NCI-H1694 treated with DMSO at 0.1 percent for 48 hours (cell line): ENCODE results near the gene EHD1.
"Not testable (repeated sequence)": the region's sequence is repeated elsewhere in the genome, so short reads cannot be mapped to it uniquely, and the experiment has no call there.

Experiments used
- DNase-seq: peaks from one replicate; lab custom pipeline; 2025; lab: John Stamatoyannopoulos, UW

Gene EHD1

DNA sequence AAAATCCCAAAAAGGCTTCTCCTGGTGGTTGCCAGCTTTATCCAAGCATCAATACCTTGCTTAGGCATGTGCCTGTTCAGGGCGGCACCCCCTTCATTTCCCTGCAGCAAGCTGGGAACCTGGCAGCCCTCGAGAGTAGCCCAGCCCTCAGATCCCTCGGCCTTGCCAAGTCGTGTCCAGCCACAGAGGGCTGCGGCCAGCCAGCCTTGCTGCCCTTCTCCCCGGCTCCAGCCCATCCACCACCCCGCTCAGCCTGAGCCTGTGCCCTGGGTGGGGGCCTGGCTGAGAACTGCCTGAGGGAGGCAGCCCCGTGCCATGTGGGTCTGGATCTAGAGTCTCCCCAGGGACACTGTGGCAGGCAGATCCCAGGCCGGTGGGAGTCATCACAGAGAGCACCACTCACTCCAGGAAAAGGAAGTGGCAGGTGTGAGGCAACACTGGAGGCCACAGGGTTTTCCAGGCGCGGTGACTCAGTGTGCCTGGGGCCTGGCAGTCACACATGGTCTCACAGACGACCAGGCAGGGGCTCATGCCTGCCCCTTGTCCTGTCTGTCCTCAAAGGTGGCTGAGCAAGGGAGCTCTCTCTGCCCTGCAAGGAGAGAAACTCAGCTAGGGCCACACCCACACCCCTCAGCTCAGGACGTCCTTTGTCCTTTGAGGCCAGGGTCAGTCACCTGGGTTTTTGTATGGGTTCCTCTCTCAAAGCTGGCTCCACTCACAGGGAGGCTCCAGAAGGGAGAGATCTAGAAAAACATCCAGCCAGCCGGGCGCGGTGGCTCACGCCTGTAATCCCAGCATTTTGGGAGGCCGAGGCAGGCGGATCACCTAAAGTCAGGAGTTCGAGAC, 21.8 kb downstream of the EHD1 start:
- no peak for DNase-seq

DNA sequence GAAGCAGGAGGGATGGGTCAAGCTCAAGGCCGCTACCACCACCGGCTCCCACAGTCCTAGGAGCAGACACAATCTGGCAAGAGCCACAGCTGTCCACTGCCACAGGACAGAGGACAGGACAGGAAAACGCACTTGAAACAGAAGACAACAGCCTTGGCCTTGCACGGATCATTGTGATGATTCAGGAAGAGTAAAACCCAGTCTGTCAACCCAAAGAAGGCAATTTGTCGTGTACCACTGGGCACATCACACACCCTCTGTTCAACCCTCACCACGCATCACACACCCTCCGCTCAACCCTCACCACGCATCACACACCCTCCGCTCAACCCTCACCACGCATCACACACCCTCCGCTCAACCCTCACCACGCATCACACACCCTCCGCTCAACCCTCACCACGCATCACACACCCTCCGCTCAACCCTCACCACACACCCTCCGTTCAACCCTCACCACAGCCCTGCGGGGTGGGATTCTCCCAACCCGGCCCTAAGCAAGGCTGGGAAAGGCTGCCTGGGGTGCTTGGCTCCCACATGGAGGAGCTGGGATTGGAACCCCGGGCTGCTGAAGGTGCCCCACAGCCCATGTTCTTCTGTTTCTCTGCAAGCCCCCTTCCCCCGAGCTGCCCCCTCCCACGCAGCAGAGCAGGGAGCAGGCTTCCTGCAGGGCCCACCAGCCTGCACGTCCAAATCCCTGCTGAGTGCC, 22.7 kb downstream of the EHD1 start:
- no peak for DNase-seq

DNA sequence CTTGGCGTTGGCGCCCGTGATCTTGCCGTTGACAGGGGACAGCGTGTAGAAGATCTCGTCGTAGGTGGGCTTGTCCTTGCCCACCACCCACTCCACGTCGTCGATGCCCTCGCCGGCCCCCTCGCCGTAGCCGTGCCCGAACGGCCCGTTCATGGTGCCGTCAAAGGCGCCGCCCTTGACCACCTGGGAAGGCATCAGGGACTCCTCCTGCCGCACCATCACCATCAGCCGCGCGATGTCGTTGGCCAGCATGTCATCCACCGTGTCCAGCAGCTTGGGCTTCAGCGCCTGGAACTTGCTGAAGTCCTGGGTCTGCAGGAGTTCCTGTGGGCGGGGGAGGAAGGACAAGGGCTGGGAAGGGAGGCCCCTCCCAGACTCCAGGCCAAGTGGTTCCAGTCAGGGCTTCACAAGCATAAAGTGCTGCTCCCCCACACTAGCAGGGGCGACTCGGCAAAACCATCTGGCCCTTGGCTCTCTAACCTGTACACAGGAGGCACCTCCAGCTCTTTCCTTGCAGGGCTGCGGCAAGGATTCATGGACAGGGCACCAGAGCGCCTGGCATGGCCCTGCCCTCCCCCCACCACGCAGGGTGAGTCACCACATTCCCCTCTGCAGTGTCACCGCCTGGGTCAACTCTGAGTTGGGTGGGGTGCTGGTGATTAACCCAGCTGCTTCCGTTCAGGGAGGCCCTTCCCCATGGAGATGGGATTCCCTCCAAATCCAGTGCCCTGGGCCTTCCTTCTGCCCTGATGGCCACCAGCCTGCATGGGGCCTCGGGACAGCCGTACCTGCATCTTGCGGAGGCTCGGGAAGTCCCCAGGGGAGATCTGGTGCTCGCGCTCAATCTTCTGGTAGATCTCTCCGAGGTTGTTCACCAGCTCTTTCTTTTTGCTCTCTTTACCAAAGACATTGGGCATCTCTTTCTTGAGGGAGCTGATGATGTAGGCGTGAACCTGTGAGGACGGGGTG, 23.6 kb downstream of the EHD1 start:
- DNase-seq: no peak

DNA sequence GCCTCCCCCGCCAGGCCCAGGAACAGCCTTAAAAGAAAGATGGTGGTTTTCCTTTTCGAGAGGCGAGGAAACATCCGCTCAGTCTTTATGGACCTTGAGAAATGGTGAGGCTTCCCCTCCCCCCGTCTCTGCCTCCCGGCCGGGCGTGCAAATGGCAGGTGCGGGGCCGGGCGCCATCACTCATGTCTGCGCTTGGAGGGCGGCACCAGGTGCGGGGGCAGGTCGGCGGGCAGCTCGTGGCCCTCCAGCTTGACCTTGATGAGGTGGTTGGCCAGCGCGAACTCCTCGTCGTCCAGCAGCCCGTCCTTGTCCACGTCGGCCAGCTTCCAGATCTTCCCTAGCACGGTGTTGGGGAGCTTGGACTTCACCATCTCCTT, 24.3 kb downstream of the EHD1 start:
- DNase-seq: no peak

DNA sequence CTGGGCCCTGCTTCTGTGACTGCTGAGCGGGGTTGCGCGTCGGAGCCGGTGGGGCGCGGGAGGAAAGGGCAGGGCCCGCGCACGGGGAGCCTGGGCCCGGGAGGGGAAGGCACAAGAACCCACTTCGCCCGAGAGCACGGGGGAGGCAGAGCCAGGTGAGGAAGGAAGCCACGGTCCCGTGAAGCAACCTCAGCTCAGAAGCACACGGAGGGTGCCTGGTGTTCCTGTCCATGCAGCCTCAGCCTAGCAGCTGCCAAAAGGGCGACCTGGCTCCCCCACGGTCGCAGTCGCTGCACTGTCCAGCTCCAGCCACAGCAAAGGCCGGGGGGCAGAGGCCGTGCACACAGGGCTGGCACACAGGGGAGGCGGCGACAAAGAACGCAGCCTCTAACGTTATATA, 24.7 kb downstream of the EHD1 start:
- no peak for DNase-seq

DNA sequence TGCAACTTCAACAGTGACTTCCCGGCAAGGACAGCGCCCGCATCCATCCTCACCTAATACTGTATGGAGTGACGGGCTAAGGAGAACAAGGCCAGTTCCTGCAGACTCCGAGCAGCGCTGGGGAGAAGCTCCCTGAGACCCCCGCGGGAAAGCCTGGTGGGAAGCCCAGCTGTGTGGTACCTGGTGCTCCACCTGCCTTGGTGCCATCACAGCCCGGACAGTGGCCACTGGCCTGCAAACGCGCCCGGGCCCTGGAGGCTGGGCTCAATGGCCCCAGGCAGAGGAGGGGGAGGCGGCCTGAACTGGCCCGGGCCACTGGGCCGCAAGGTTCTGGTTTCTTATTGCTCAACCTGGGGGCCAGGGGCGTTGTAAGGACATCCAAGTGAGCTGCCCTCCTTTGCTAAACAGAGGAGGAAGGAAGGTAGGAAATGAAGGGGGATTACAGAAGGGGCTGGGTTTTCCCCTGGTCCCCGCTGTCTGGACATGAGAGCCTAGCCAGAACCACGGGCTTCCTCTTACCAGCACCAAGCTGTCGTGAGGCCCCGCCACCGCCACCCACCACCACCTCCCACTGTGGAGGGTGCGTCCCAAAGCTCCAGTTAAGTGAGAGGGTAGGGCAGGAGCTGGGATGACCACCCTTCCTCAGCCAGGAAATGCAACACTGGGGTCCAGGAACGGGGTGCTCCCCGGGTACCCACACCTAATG, 25.5 kb downstream of the EHD1 start:
- no peak for DNase-seq

DNA sequence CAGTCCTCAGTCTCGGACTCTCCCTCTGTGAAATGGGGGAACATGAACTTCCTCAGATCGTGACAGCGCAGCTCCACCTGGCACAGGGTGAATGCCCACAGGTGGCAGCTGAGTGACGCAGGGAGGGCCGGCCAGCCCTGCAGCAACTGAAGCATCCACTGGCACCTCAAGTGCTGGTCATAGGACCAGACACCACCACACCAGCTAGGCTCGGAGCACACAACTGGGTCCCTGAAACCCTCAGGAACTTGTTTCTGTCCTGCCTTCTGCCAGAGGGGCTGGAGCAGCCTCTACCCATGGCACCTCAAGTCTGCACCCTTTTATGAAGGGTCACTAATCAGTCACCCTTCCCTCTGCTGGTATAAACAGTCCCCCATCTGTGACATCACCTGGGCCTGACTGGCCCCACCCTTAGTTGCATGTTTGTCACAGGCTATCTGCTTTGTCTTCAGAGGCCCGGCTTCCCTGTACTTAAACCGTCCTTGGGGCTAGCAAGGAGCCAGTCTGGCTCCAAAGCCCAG, 26.5 kb downstream of the EHD1 start:
- DNase-seq: no peak

DNA sequence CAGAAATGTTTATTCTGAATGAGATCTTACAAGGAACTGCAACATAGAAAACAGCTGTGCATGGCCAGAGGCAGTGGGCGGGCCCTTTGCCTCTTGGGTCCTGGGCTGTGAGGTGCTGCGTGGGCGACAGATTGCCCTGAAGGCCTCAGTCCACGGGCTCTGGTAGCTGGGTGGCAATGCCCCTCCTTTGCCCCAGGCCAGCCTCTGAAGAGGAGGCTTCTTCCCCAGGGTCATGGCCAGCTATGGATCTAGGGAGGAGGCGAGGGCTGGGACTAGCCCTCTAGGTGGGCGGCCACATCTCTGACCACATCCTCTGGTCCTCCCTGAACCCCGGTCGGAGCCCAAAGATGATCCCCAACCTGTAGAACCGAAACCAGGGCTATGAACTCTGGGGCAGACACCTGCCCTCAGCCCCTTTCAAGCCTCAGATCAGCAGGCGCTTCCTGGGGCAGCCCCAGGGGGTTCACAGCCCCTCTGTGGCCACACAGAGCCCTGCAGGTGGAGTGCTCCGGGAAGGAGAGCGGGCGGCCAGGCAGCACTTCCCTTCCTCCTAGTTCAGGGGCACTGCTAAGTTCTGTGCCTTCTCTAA, 27.3 kb downstream of the EHD1 start:
- DNase-seq: no peak

DNA sequence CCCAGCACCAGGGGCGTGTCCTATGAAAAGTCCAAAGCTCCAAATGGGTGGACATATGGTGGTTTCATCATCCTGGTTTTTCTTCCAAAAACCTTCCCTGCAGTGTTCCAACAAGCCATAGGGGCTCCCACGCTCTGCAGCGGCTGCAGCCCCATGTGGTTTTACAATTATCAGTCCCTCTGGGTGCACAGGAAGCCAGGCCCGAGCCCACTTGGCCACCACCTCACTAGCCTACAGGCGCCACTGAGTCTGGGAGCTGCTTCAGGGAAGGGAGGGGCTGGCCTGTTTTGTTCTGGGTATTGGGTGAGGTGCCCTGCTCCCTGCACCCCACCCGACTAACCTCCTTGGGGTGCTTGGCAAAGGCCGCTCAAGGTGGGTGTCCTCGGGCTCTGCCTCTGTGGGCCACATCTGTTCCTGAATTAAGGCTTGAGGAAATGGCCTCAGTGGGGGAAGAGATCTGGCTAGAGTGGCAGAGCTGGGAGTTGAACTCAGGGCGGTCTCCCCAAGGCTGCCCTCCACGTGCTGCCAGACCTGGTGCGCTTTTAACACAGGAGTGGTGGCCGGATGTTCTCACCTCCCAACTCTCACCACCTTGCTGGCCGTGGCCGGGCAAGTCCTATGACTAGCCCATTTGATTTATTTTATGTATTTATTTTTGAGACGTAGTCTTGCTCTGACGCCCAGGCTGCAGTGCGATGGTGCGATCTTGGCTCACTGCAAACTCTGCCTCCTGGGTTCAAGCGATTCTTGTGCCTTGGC, 28.6 kb downstream of the EHD1 start:
- peak; percentile 39 for DNase-seq

DNA sequence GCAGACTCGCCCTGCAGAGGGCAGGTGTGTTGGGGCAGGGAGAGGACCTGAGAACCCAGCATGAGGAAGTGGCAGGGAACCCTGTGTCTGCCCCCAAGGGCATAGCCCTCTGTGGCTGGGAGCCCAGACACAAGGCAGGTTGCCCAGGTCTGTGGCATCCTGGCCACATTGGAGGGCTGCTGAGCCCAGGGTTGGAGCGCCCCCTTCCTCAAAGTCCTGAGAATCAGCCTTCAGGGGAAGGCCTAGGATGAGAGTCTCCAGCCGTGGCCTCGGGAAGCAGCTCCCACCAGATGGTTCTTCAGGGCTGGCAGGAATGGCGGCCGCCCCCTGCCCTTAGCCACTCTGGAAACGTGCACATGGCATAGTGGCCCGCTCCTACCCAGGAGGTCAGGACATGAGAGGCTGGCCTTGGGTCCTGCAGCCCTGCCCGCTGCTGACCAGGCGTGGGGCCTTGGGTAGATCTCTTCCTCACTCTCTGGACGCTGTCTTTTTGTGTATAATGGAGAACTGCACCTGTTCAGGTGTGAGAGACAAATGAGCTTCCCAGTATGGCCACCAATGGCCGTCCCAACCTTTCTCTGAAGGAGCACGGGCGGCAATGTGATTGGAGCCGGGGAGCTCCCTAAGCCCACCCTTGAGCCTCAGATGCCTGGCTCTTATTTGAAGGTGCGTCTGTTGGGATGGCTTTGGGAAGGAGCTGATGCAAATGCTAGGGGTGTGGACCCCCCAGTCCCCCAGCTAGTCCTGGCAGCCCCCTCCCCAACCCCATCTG, 29.4 kb downstream of the EHD1 start:
- DNase-seq: no peak

DNA sequence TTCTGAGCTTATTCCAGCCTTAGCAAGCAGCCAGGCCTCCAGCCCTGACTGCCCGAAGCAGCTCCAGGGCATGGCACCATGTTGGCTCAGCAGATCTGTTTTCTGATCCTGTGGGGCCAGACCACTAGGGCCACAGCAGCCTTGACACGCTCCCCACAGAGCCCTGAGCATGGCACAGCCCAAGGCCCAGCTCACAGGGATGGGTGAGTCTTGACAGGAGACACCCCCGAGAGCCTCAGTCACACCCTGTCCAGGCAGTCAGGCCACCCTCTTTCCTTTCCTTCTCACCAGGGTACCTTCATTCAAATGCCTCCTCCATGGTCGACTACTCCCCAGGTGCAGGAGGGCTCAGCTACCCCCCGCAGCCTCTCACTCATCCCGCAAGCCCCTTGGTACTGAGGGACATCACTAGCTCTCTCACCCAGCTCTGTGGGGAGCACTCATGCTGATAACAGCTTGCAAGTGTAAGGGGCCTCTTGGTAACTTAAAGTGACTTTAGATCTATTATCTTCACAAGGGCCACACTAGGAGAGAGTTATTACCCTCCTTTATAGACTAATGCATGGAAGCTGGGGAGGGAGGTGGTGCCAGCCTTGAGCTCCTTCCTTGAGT, 30.1 kb downstream of the EHD1 start:
- DNase-seq: no peak

DNA sequence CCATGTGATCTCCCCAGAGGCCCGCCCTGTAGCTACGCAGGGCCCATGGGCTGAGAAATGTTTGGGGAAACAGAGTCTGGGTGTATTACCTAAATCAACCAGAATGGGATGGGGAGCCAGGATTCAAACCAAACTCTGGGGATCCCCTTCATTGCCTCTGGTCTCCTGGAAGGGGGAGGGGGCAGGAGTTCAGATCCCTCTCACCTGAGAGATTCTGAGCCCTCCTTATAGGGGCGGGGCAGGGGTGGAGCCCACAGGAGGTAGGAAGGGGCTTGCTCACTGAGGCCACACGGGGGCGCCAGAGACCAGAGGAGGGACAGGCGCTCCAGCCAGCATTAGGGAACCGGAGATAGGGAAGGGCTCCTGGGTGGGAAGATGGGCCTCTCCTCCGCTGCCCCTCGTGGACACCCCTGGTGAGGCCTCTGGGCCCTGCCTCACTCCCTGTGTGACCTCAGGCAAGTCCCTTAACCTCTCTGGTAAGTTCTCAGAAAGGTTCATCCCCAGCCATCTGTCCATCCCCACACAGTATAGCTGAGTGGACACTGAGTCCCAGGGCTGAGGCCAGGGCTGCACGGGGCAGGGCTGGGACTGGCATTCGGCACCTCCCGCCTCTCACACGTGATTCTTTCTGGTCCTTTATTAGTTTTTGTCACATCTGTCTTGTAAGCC, 31.3 kb downstream of the EHD1 start:
- DNase-seq: peak; percentile 70

DNA sequence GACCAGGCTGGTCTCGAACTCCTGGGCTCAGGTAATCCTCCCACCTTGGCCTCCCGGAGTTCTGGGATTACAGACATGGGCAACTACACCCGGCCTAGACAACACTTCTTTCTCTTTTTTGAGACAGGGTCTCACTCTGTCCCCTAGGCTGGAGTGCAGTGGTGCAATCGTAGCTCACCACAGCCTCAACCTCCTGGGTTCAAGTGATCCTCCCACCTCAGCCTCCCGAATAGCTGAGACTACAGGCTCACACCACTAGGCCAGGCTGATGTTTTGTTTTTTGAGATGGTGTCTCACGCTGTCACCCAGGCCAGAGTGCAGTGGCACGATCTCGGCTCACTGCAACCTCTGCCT, 32.7 kb downstream of the EHD1 start:
- not testable (repeated sequence) for DNase-seq

DNA sequence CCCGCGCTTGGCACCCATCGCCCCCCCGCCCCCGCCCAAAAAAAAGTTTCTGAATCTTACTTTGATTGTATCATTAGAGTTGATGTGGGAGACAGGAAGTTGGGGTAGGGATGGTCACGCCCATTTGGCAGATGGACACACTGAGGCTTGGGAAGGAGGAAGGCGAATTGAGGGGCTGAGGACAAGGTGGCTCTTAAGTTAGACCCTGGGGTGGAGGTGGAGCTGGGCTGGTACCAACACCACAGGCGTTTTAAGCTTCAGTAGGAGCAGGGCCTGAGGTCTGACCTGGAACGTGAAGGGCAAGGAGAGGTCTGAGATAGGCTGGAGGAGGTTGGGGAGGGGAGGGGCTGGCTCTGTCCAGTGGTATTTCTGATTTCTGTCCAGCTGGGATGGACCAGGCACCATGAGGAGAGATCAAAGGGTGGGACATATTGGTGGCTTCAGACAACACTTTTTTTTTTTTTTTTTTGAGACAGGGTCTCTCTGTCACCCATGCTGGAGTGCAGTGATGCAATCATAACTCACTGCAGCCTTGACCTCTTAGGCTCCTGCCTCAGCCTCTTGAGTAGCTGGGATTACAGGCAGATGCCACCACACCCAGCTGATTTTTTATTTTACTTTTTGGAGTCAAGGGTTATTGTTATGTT, 33.2 kb downstream of the EHD1 start:
- no peak for DNase-seq

DNA sequence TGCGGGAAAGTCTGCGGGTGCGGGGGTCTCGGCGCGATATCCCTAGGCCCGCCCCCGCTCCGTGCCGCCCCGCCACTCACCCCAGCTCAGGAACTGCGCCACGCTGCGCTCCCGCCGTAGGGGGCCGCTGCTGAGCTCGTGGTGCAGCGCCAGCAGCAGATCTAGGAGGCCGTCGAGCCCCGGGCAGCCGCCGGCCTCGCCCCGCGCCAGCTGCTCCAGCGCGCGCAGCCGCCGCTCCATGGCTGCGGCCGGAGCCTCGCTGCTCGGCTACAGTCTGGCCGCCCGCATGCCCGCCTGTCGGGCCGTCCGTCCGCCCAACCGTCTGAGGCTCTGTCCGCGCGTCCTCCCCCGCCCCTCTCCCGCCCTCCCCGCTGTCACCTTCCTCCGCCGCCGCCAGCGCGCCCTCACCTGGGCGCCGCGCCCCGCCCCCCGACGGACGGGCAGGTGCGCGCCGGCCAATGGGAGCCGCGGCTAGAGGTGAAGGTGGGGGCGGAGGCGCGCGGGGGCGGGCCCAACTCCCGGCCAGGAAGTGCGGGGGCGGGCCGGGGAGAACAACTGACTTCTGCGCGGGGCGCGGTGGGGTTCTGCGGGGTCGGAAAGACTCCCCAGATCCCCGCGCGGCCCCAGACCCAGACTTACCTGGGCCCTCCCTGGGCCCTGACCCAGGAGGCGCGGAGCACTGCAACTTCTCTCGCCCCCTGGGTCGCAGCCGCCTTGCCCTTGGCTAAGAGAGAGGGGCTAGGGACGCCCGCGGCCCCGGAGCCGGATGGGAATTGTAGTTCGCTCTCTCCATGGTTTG, 33.9 kb downstream of the EHD1 start, which contains the start of gene CDC42BPG:
TSS of gene CDC42BPG (minus strand) at position 324 of the 799 bp plus-strand sequence. CDS start at position 240, 84 bp downstream.
- DNase-seq: peak; percentile 10

DNA sequence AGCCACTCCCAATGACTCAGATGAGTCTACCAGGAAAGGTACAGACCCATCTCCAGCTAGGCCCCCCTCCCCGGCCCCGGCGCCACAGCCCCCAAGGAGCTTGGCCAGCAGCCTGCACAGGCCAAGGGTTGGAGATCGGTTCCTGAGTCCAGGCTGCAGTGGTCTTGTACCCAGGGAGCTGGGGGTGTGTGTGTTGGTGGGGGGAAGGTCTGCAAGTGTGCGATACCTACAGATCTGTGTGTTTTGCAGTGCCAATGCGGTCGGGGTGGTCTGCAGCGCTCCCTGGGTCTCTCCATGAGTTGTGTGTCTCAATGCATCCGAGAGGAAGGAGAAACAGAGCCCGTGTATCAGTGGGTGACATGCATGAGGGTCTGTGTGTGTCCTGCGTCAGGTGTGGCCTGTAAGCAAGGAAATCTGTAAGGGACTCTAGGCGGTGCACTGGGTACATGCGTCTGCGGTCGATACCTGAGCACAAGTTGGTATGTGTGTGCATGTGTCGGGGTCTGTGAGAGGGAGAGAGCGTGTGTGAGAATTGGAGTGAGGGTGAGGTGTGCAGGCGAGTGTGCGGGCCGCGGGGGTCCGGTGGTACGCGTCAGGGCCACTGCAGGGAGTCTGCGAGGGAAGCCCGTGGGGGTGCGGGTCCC, 34.6 kb downstream of the EHD1 start:
- DNase-seq: no peak
